Cardiac muscle cell (in vitro differentiated cells and primary cell): ENCODE measurements around the gene IGHMBP2. TPM values are rescaled to one million over a fixed set of nuclear protein-coding genes. Genes with fewer than 3 reads are reported as not detected.

ENCODE experiments used
- DNase-seq, 2 donors: peaks; one replicate each; pipeline versions ENCODE4 v3.0.0 to v3.0.0-alpha.2; 2010 to 2017; ENCODE audit warnings: low read depth in 1 of 2, low spot score in 1 of 2
- H3K27ac ChIP-seq: fragments of 200-600 bp; sonication (generic); 2 replicates; pipeline ENCODE4 v1.5.1; 2016
- H3K27me3 ChIP-seq: fragments of 200-600 bp; sonication (generic); 2 replicates; pipeline ENCODE4 v1.6.0; 2016; ENCODE audit warnings: control low read depth
- H3K36me3 ChIP-seq: fragments of 200-600 bp; sonication (generic); 2 replicates; pipeline ENCODE4 v1.5.1; 2016; ENCODE audit warnings: control low read depth
- H3K4me1 ChIP-seq: fragments of 200-600 bp; sonication (generic); 2 replicates; pipeline ENCODE4 v1.8.1; 2017; ENCODE audit warnings: low read depth, mild to moderate bottlenecking, mixed run types
- H3K4me3 ChIP-seq: fragments of 200-600 bp; sonication (generic); 2 replicates; pipeline ENCODE4 v1.5.1; 2016; ENCODE audit warnings: mild to moderate bottlenecking
- H3K9me3 ChIP-seq: fragments of 200-600 bp; sonication (generic); 2 replicates; pipeline ENCODE4 v1.5.1; 2017; ENCODE audit warnings: low read depth, mild to moderate bottlenecking, control low read depth
- polyA plus RNA-seq: library from polyadenylated mRNA; unstranded; fragments of >200 nt; fragmentation: Nextera tagmentation; extraction: Ambion mirVana; gene quantifications from 2 replicates; pipeline ENCODE4 v1.2.1, GENCODE V29; 2016
- total RNA-seq: library from RNA; depleted of rRNA; stranded (reverse); fragments of >200 nt; gene quantifications from 2 replicates; pipeline ENCODE4 v1.2.3, GENCODE V29; 2016
- TF ChIP-seq, protein P1 (sequence below): IDR thresholded peaks from 2 replicates; pipeline ENCODE4 v1.5.1; 2012; ENCODE audit warnings: low read depth, mild to moderate bottlenecking, low read length

The IGHMBP2 gene
- total and polyA plus RNA-seq, 2 experiments from 2014 or later, result 20.9 to 21.7 TPM

DNA sequence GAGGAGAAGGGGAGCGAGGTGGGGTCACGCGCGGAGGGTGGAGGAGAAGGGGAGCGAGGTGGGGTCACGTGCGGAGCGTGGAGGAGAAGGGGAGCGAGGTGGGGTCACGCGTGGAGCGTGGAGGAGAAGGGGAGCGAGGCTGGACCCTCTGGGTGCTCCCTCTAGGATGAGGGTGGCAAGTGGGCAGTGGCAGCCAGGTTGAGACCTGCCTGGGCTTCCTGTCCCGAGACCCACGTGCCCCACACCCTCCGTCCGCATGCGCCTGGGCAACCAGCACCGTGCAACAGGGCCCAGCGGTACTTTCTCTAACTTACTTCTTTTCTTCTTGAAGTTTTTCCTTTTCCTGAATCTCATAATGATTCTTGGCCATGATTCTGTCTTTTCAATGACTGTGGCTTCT lies 11.1 kb upstream of the IGHMBP2 start:
- no peaks in the 10 kb centered on the region for H3K27me3 ChIP-seq
- H3K27ac ChIP-seq, result no peak overlapping the region
- TF ChIP-seq, protein P1, sequence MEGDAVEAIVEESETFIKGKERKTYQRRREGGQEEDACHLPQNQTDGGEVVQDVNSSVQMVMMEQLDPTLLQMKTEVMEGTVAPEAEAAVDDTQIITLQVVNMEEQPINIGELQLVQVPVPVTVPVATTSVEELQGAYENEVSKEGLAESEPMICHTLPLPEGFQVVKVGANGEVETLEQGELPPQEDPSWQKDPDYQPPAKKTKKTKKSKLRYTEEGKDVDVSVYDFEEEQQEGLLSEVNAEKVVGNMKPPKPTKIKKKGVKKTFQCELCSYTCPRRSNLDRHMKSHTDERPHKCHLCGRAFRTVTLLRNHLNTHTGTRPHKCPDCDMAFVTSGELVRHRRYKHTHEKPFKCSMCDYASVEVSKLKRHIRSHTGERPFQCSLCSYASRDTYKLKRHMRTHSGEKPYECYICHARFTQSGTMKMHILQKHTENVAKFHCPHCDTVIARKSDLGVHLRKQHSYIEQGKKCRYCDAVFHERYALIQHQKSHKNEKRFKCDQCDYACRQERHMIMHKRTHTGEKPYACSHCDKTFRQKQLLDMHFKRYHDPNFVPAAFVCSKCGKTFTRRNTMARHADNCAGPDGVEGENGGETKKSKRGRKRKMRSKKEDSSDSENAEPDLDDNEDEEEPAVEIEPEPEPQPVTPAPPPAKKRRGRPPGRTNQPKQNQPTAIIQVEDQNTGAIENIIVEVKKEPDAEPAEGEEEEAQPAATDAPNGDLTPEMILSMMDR, result no peak
- H3K4me3 ChIP-seq, result no peak overlapping the region
- no peaks in the 10 kb centered on the region for H3K4me1 ChIP-seq
- no peak for DNase-seq
- H3K9me3 ChIP-seq, result no peaks in the 10 kb centered on the region
- H3K36me3 ChIP-seq, result peaks cover 49% of the 10 kb centered on the region

DNA sequence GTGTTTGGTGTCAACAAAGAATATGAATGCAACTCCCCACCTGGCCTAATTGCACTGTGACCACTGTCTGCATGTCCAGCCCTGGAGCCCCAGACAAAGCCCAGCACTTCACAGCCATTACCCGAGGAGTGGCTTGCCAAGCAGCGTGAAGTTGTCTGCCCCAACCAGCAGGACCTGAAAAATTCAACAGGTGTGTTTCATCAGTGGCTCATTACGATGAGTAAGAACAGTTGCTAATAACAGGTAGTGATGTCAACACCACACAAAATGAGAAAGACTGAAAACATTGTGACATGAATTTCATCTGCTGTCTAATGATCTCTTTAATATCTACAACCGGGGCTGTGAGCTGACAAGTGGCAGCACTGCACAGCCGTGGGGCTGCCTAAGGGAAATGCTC lies 10.4 kb upstream of the IGHMBP2 start:
- Histone ChIP-seq H3K27ac (no peak overlapping the region), H3K4me3 (no peak overlapping the region), H3K27me3 (no peaks in the 10 kb centered on the region), H3K36me3 (peaks cover 50% of the 10 kb centered on the region), H3K4me1 (no peaks in the 10 kb centered on the region), H3K9me3 (no peaks in the 10 kb centered on the region)
- TF ChIP-seq, protein P1, result no peak
- no peak for DNase-seq

DNA sequence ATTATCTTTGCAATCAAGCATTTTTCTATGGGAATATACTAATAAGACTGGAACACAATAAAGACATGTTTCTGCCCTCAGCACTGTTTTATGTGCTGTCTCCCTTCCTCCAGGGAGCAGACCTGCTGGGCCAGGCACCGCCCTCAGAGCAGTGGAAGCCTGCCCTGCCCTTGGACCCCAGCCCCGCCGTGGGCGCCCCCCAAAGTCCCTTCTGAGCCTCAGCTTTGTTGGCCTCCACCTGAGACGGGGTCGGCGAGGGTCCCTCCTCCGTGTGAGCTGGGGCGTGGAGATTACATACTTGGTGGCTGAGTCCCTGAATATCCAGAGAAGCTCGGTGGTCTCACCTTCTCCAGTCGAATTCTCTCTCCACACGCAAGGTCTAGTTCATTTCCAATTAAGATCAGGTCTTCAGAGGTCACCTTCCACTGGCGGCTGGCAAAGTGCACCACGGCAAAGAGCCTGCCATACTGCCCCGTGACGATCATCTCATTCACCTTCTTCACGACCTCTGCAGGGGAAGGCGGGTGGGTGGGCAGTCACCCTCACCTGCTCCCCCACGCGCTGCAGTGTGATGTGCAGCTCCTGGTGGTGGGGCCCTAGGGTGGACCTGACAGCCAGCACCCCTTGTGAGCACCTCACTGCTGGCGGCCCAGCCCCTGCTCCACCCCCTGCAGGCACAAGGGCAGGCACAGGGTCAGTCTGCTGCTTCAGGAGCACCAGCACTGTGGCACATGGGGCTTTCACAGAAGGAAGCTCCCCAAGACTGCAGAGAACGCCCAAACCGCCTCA lies 7.3 kb upstream of the IGHMBP2 start:
- H3K36me3 ChIP-seq, result peaks cover 51% of the 10 kb centered on the region

DNA sequence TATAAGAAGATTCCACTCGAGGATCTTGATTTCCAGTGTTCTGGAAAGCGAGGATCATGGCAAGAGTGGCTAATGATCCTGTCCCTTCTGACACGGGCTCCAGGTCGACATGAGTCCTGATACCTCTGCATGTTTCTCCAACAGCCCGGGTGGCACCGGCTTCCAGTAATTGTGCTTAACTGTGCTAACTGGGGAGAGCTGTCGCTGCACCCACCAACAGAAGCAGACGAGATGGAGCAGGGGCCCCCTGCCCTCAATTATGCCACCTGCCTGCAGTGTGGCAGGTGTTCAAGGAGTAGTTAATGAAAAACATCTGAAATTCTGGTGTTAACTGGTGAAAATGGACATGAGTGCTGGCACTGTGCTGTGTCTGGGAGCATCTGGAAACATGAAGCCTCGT lies 6.2 kb upstream of the IGHMBP2 start:
- TF ChIP-seq, protein P1, result no peak
- no peak overlapping the region for H3K4me3 ChIP-seq
- H3K36me3 ChIP-seq, result peaks cover 45% of the 10 kb centered on the region
- H3K9me3 ChIP-seq, result no peaks in the 10 kb centered on the region
- no peaks in the 10 kb centered on the region for H3K27me3 ChIP-seq
- no peak overlapping the region for H3K27ac ChIP-seq
- DNase-seq, result no peak
- H3K4me1 ChIP-seq, result no peaks in the 10 kb centered on the region

More for the DNA sequence above, 7.3 kb upstream of the IGHMBP2 start:
- DNase-seq, result no peak
- no peaks in the 10 kb centered on the region for H3K27me3 ChIP-seq
- no peaks in the 10 kb centered on the region for H3K9me3 ChIP-seq
- H3K4me1 ChIP-seq, result no peaks in the 10 kb centered on the region
- TF ChIP-seq, protein P1, result no peak
- H3K4me3 ChIP-seq, result no peak overlapping the region
- no peak overlapping the region for H3K27ac ChIP-seq

DNA sequence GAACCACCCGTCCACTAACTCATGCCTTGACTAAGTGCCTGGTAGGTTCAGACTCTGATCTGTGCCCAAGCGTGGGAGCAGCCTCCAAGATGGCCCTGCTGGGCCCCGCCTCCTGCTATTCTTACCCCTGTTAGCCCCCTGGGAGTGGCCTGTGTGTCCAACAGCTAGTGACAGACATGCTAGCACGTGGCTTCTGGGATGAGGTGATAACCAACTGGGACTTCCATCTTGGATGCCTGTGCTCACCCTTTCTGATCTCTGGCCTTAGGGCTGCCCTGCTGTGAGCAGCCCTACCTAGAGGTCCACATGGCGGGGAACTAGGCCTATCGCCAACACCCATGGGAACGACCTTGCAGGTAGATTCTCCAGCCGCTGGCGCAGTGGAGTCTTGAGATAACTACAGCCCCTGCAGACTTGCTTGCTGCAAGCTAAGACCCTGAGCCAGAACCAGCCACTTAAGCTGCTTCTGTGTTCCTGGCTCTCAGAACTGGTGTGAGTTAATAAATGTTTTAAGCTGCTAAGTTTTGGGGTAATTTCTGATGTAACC lies 2.8 kb upstream of the IGHMBP2 start:
- H3K9me3 ChIP-seq, result no peaks in the 10 kb centered on the region
- TF ChIP-seq, protein P1, result no peak
- peaks cover 8% of the 10 kb centered on the region for H3K4me1 ChIP-seq
- H3K27me3 ChIP-seq, result no peaks in the 10 kb centered on the region
- H3K27ac ChIP-seq, result no peak overlapping the region
- peaks cover 16% of the 10 kb centered on the region for H3K36me3 ChIP-seq
- DNase-seq, result no peak
- H3K4me3 ChIP-seq, result no peak overlapping the region
